Femur (tissue), 1 donor: ENCODE results near the gene CWH43.
A peak's percentile ranks its signal among the peaks of the same experiment; 100 is the strongest.
"Not testable (repeated sequence)": the region's sequence is repeated elsewhere in the genome, so short reads cannot be mapped to it uniquely, and the experiment has no call there.

Source experiments
- DNase-seq: peaks from one replicate; pipeline ENCODE4 v3.0.0-alpha.2; 2017

CWH43 gene

DNA sequence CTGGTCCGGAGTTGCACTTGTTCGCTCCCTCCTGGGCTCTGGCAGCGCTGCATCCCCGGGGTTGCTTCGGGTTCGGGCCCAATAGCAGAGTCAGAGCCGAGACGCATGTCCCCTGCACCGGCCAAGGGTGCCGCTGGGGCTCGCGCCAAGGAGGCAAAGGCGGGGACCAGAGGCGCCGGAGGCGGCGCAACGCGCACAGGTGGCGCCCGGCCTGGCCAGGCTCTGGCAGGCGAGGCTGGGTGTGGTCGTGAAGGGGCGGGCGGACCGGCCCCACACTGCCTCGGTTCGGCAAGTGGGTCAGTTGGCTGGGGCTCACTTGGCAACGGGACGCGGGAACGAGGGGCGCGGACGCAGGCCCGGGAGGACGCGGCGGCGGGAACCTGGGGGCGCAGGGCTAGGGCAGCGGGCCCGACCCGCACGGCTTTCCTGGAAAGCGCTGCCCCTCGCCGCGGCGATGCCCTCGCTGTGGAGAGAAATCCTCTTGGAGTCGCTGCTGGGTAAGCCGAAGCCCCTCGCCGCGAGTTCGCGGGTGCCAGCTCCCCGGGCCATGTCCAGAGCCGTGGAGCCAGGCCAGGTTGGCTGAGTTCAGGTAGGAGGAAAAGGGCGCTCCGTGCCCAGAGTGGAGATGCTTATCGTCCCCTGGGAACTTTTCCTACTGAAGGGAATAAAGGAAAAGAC, at the start of gene CWH43:
CWH43 (plus strand) TSS at position 300 of the 678 bp plus-strand sequence; CDS start at position 455, 155 bp downstream.
- no peak for DNase-seq

- DNase-seq = no peak
Observed at GRCh38 chr4:48937033-48937432, 49.0 kb upstream of the CWH43 start.

- no peak for DNase-seq
Observed at GRCh38 chr4:48938831-48939230, 47.2 kb upstream of the CWH43 start.

- DNase-seq = peak; percentile 24
Observed at GRCh38 chr4:48939785-48940184, 46.3 kb upstream of the CWH43 start.

DNA sequence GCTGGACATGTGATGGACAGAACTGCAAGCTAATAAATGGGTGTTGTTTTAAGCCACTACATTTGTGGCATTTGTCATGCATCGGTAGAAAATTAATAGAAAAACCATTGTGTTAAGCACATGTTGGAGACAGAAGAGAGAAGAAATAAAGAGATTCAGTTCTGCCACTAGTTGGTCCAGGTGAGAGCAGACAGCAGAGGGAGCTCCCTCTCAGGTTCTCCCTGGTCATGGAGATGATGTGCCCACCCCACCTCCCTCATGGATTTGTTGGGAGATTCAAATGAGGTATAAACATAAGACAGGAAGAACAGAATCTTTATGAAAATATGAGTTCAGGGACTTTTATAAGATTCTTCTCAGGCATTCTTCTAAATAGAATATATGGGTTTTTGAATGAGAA, 42.7 kb upstream of the CWH43 start:
- no peak for DNase-seq

DNA sequence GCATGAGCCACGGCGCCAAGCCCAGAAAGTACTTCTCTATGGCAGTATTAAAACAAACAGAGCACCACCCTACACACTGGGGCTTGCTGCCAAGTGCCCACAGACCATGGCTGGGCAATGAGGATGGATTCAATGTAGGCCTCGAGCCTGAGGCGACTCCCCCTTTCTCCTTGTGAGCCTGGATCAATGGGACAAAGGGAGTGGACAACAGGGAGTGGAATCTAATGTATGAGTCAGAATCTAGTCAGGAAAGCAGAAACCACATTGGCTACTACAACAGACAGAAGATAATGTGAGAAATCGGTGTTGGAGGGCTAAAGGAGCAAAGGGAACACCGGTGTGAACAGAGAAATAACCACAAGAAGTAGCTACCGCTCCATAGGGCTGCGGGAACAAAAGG, 41.8 kb upstream of the CWH43 start:
- no peak for DNase-seq

DNA sequence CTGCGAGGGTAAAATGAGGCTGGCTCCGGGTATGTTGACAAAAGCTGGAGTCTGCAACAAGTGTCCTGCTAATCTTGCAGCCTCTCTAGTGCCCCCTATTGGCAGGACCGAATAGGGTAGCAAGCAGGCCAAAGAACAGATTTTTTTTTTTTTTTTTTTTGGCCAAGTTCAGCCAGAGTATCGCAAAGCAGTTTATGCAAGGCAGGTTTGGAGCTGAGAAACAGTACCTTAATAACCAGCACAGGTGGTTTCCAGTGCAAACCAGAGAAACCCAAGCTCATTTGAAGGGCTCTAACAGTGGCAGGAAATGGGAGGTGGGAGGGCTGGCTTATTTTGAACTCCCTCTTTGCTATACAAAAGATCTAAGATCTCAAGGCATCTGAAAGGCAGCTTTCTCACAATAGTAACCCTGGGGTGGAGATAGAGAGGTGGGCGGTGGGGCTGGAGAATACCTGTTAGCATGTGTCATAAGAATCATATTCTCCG, 41.3 kb upstream of the CWH43 start:
- DNase-seq = no peak

- no peak for DNase-seq
Observed at GRCh38 chr4:48945981-48946380, 40.1 kb upstream of the CWH43 start.

DNA sequence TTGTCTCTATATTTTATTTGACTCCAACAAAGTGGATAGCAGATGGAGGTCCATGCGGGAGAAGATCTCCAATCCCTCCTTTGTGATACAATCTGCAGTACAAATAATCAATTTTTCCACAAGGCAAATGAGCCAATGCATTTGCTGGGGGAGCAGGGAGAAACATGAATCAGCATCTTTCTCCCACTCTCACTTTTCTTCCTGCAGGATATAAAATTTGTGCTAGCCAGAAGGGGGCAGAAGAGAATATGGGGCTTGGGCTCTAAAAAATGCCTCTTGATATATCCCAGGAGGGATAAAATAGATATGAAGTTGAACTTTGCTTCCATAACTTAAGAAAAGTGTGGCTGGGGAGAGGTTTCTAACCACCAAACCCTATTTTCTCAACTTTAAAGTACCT, 38.3 kb upstream of the CWH43 start:
- DNase-seq = no peak

GRCh38 chr4:48949086-48949485, 37.0 kb upstream of the CWH43 start:
- no peak for DNase-seq

- DNase-seq = no peak
Observed at GRCh38 chr4:48949518-48950219, 36.4 kb upstream of the CWH43 start.

GRCh38 chr4:48954314-48954713, 31.8 kb upstream of the CWH43 start:
- no peak for DNase-seq

GRCh38 chr4:48957366-48957765, 28.7 kb upstream of the CWH43 start:
- DNase-seq = not testable (repeated sequence)

GRCh38 chr4:48958582-48958981, 27.5 kb upstream of the CWH43 start:
- no peak for DNase-seq

GRCh38 chr4:48960988-48961635, 25.0 kb upstream of the CWH43 start:
- DNase-seq = no peak

DNA sequence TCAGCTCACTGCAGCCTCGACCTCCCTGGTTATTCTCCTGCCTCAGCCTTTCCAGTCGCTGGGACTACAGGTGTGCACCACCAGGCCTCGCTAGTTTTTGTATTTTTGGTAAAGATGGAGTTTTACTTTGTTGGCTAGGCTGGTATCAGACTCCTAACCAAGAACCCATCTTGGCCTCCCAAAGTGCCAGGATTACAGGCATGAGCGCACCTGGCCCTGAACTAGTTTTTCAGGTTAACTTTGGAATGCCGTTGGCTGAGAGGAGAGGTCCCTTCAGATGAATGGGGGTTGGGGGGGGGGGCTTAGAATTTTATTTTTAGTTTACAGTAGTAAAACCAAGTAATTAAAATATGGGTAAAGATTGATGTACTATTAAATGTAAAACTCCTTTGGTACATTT, 23.4 kb upstream of the CWH43 start:
- DNase-seq = no peak

DNA sequence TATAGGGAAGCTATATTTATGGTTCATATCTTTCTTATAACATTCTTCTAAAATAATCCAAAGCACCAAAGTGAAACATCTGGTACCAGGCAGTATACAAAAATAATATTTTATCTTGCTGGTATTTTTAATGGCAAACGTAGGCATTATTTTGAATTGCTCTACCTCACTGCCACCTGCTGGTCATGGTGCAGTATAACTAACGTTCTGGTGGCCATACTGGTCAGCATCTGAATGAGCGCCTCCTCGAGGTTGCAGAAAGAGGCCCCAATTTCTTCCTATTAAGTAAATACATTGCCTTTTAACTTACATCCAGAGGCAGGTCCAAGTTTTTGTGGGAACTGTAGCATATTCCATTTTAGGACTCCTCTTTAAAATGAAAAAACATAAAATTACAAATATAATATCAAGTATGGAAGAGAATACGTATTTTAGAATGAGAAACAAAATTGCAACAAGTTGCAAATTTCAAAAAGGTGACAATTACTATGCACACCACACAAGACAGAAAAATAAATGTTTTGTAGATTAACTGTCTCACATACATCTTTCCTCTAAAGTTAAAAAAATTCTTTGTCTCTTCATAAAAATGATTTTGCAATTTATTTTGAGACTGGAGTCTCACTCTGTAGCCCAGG, 22.9 kb upstream of the CWH43 start:
- peak; percentile 78 for DNase-seq

- DNase-seq = no peak
Observed at GRCh38 chr4:48967101-48967500, 19.0 kb upstream of the CWH43 start.

- no peak for DNase-seq
Observed at GRCh38 chr4:48967631-48968030, 18.4 kb upstream of the CWH43 start.

- no peak for DNase-seq
Observed at GRCh38 chr4:48968814-48969213, 17.3 kb upstream of the CWH43 start.

DNA sequence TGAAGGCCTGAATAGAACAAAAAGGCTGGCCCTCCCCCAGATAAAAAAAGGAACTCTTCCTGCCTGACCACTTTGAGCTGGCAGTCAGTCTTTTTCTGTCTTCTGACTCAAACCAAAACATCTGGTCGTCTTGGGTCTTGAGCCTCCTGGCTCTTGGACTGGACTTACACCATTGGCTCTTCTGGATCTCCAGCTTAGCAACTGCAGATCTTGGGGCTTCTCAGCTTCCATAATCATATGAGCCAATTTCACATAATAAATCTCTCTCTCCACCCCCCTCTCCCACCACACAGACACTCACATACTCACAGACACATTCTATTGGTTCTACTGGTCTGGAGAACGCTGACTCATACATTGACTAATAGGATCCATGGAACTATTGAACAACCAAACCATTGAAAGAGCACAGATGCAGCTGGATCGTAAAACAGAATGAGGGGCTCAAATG, 15.6 kb upstream of the CWH43 start:
- no peak for DNase-seq

GRCh38 chr4:48974979-48975640, 11.0 kb upstream of the CWH43 start:
- no peak for DNase-seq

GRCh38 chr4:48976041-48976440, 10.0 kb upstream of the CWH43 start:
- no peak for DNase-seq
